Transverse colon (tissue), 4 donors: ENCODE measurements around the gene MEIS2. TPM values are rescaled to one million over a fixed set of nuclear protein-coding genes. Genes with fewer than 3 reads are reported as not detected.

Experiments used
- DNase-seq: peaks from one replicate; pipeline ENCODE4 v3.0.0-alpha.2; 2019
- H3K27ac ChIP-seq, 4 donors: fragments of 200-600 bp; sonication (generic); 2 replicates each; pipeline ENCODE4 v1.5.1; 2016 to 2018; ENCODE audit warnings: inconsistent platforms in 4 of 4
- H3K27me3 ChIP-seq: fragments of 200-600 bp; sonication (generic); 2 replicates; pipeline ENCODE4 v1.5.1; 2017; ENCODE audit warnings: inconsistent platforms
- H3K36me3 ChIP-seq, 4 donors: fragments of 200-600 bp; sonication (generic); 2 replicates each; pipeline ENCODE4 v1.5.1; 2017 to 2019; ENCODE audit warnings: inconsistent platforms in 4 of 4
- H3K4me1 ChIP-seq, 4 donors: fragments of 200-600 bp; sonication (generic); 2 replicates each; pipeline ENCODE4 v1.5.1; 2017 to 2020; ENCODE audit warnings: inconsistent platforms in 4 of 4
- H3K4me3 ChIP-seq, 4 donors: fragments of 200-600 bp; sonication (generic); 1 replicate in 1 of 4; 2 replicates in 3 of 4; pipeline versions ENCODE4 v1.5.1 to v1.6.1; 2017 to 2019; ENCODE audit warnings: inconsistent platforms in 4 of 4
- H3K9me3 ChIP-seq, 2 donors: fragments of 200-600 bp; sonication (generic); 2 replicates each; pipeline ENCODE4 v1.5.1; 2017 to 2019; ENCODE audit warnings: inconsistent platforms in 2 of 2
- CTCF ChIP-seq, 5 experiments: fragments of 200-600 bp in 3 of 5; fragments of 450-650 bp in 2 of 5; sonication (generic) in 3 of 5; IDR thresholded peaks; 1 replicate in 2 of 5; 2 replicates in 3 of 5; pipeline ENCODE4 v1.5.1; 2016 to 2017; ENCODE audit warnings: antibody characterized with exemption in 5 of 5, inconsistent platforms in 3 of 5, mild to moderate bottlenecking in 2 of 5, moderate library complexity in 1 of 5
- EP300 ChIP-seq: sonication (generic); formaldehyde crosslinking; IDR thresholded peaks from one replicate; pipeline ENCODE4 v1.6.1; 2017; ENCODE audit warnings: antibody characterized with exemption, low read depth
- POLR2A ChIP-seq: fragments of 450-650 bp; IDR thresholded peaks from one replicate; pipeline ENCODE4 v1.6.1; 2016; ENCODE audit warnings: antibody characterized with exemption, mild to moderate bottlenecking, moderate library complexity
- POLR2AphosphoS5 ChIP-seq, 3 donors: sonication (generic); formaldehyde crosslinking; IDR thresholded peaks; one replicate each; pipeline ENCODE4 v1.6.1; 2016; ENCODE audit warnings: antibody characterized with exemption in 3 of 3
- WGBS, 2 donors: methylation state at CpG; one replicate each; pipeline ENCODE4 v1.1.5; 2018; ENCODE audit warnings: low coverage in 1 of 2; 5-methylcytosine and 5-hydroxymethylcytosine counted together
- in situ Hi-C, 4 donors: fragments of 200-750 bp; cut with MboI; loops; one replicate each; pipeline versions ENCODE4 v1.15.0 to v1.15.1; 2017; ENCODE audit warnings: low sequenced_read_pairs in 3 of 4, low pct_ligation_motif_present in 1 of 4, low pct_unique_long_range_greater_than_20kb in 1 of 4
- intact Hi-C: fragments of 100-400 bp; cut with DNase I; formaldehyde crosslinking; loops from one replicate; pipeline ENCODE4 v1.15.1; 2023; ENCODE audit warnings: low total_unique reads
- total RNA-seq, 4 donors: library from RNA; depleted of rRNA; stranded (reverse); fragments of >200 nt; gene quantifications; one replicate each; pipeline ENCODE4 v1.1.0, GENCODE V29; 2016

The MEIS2 gene
- total RNA-seq, 4 donors from 2014 or later = 16.5 to 43.4 (median 32.7) TPM

DNA sequence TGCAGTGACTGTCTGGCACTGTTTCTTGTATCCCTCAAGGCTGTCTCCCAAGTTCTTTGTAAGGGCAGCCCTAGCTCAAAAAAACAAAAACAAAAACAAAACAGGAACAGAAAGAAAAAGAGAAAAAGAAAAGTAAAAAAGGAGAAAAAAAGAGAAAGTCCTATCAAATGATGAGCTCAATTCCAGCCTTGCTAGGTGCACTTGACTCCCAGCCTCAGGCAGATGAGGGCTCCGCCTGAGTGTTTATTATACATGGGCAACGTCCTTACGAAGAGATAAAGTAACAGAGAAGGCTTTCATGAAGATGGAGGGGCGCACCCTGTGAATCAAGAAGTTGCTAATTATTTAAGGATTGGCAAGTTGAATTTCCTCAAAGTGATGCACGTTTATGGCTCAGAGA, 175.3 kb downstream of the MEIS2 start:
- H3K4me1 ChIP-seq = peaks cover 0 to 8% (median 2%) of the 10 kb centered on the region in 4 donors
- 53 to 76% methylated on average over 5 of the region's 5 CpGs for WGBS, 2 donors
- no peaks in the 10 kb centered on the region for H3K36me3 ChIP-seq
- DNase-seq = no peak
- in situ Hi-C loops = no loop called here
- H3K27ac ChIP-seq = peak overlapping the region in 3 of 4 donors; percentile 2 to 25 (median 13)
- no peaks in the 10 kb centered on the region for H3K27me3 ChIP-seq
- intact Hi-C loops = no loop called here
- TF ChIP-seq EP300 (no peak), POLR2A (no peak), CTCF (IDR thresholded peaks at IDR 0.05) (no peak)
- H3K4me3 ChIP-seq = no peak overlapping the region
- no peaks in the 10 kb centered on the region for H3K9me3 ChIP-seq

- H3K9me3 ChIP-seq = no peaks in the 10 kb centered on the region
- no peak for DNase-seq
- in situ Hi-C loops (no loop called here), intact Hi-C loops (no loop called here)
- H3K4me3 ChIP-seq = no peak overlapping the region
- peaks cover 0 to 8% (median 2%) of the 10 kb centered on the region in 4 donors for H3K4me1 ChIP-seq
- H3K27ac ChIP-seq = no peak overlapping the region
- no peaks in the 10 kb centered on the region for H3K36me3 ChIP-seq
- WGBS, 2 donors = 68 to 83% methylated on average over 4 of the region's 4 CpGs
- H3K27me3 ChIP-seq = no peaks in the 10 kb centered on the region
- TF ChIP-seq CTCF (IDR thresholded peaks at IDR 0.05) (no peak), POLR2AphosphoS5 (IDR thresholded peaks at IDR 0.05) (no peak), POLR2A (no peak)
Observed at GRCh38 chr15:36924034-36924433, 176.3 kb downstream of the MEIS2 start.

DNA sequence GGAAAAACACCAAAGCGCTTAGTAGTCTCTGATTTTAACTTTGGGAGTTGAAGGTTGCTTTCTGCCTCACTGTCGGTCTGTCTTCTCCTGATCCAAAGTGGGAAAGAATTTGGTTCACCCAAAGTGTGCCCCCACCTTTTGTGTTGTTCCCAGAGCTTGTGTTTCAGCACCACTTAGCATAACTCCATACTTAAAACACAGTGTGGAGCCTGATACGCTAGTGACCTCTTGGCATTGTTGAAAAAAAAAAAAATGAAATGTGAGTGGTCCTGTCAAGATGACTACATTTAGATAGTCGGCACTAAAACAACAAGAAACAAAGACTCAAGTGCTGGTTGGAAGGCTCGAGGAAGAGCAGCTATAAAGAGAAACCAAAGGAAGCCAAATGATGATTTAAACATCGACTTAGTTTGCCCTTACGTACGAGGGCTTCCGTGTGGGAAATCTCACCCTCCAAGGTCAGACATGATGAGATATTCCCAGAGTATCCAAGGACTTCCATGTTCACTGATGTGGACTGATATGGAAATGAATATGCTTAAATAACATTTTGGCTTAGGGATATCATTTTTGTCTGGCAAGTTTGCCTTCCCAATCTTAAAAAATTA, 178.8 kb downstream of the MEIS2 start:
- Histone ChIP-seq H3K27me3 (no peaks in the 10 kb centered on the region), H3K27ac (peak overlapping the region in 2 of 4 donors; percentile 49 to 50), H3K4me1 (peaks cover 0 to 8% (median 2%) of the 10 kb centered on the region in 4 donors), H3K4me3 (no peak overlapping the region), H3K36me3 (no peaks in the 10 kb centered on the region), H3K9me3 (no peaks in the 10 kb centered on the region)
- intact Hi-C loops (no loop called here), in situ Hi-C loops (no loop called here)
- WGBS, 2 donors = 55 to 59% methylated on average over 8 to 9 of the region's 9 CpGs
- no peak for DNase-seq
- no peak for TF ChIP-seq POLR2A
- no peak for TF ChIP-seq POLR2AphosphoS5 (IDR thresholded peaks at IDR 0.05)
- no peak for TF ChIP-seq CTCF (IDR thresholded peaks at IDR 0.05)
- TF ChIP-seq EP300 = no peak

DNA sequence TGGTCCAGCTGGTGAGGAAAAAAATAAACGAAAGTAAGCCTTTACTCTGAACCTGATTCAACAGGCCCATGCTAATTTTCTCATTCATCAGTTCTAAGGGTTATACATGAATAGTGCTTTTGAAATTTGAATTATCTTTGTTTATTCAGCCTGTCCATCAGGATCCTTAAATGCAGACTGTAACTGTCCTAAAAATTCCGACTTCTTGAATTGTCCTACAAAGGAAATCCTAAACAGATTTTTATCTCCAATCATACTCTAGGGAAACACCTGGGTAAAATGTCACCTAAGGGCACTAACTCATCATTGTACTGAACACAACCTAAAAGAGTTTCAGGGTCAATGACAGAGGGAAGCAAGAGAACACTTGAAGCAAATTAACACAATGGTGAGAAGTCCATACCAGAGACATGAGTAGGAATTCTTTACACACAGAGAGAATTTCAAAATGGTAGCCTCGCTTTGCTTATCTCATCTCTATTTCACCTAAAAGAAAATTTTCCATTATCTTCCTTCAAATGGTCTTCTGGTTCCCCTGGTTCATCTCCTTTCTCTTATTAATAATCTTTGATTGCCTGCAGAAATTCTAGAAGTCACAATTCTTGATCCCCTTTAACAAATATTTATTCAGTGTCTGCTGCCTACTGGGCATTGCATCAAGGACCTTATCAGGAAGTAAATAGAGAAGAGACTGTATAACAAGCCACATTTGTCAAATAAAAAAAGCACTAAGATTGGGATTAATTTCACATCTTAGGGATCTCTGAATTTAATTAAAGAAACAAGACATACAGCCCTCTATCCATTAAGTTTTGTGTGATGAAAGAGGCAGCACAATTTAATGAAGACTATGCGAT, 182.7 kb downstream of the MEIS2 start:
- intact Hi-C loops = no loop called here
- no peak for DNase-seq
- H3K4me3 ChIP-seq = no peak overlapping the region
- no peaks in the 10 kb centered on the region for H3K36me3 ChIP-seq
- no peaks in the 10 kb centered on the region for H3K9me3 ChIP-seq
- WGBS, 2 donors = 76 to 79% methylated on average over 4 of the region's 4 CpGs
- TF ChIP-seq EP300 = no peak
- TF ChIP-seq CTCF (IDR thresholded peaks at IDR 0.05) = no peak
- TF ChIP-seq POLR2A = no peak
- no peak for TF ChIP-seq POLR2AphosphoS5 (IDR thresholded peaks at IDR 0.05)
- H3K27ac ChIP-seq = no peak overlapping the region
- H3K27me3 ChIP-seq = no peaks in the 10 kb centered on the region
- peaks cover 0 to 10% (median 2%) of the 10 kb centered on the region in 4 donors for H3K4me1 ChIP-seq
- in situ Hi-C loops = no loop called here
